ENCODE data around the gene ADAMTS12.
"Not testable (repeated sequence)": the region's sequence is repeated elsewhere in the genome, so short reads cannot be mapped to it uniquely, and the experiment has no call there.

The ADAMTS12 gene

DNA sequence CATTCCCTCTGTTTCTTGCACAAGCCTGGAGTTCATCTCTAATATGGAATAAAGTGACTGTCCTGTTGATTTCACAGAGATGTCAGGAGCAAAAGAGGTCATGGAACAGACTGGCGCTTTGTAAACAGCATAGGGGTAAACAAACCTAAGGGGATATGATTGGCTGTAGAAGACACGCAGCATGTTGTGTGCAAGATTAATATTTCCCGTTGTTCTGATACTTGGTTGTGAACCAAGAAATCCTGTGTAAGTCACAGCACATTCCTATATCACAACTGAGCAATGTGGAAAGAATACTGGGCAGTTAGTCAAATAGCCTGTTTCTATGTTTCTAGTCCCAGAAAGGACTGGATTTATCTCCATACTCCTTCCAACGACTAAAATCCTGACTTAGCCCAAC lies 3.2 kb downstream of the ADAMTS12 start:
- peaks cover 24% of the 10 kb centered on the region for H3K27me3 Mint-ChIP-seq

DNA sequence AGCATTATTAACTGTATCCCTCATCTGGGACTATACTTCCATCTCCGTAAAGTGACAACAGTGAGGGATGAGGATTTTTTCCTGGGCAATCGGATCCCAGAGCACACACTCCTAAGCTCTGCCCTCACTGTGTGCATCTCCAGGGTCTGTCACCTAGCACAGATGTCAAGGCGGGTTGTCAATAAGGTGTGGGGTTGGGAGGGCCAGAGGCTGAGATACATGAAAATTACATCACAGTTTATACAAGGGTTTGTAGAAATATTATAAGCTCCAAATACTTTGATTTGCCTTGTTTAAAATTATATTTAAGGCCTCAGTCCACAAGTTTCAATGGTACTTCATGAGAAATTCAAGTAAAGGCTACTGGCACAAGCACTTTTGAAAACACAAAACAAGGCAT lies 4.5 kb downstream of the ADAMTS12 start:
- H3K27me3 Mint-ChIP-seq: peaks cover 20% of the 10 kb centered on the region
- no peak for DNase-seq (ENCODE audit: low spot score in 2 of 2)

More for the DNA sequence above, 3.2 kb downstream of the ADAMTS12 start:
- Mint-ChIP-seq H3K36me3 (no peaks in the 10 kb centered on the region), H3K27ac (no peak overlapping the region), H3K4me3 (no peak overlapping the region), H3K9me3 (peaks cover 1% of the 10 kb centered on the region), H3K4me1 (no peaks in the 10 kb centered on the region)
- DNase-seq (ENCODE audit: low spot score in 2 of 2): no peak
- no peak for ATAC-seq (ENCODE audit: low read depth)

DNA sequence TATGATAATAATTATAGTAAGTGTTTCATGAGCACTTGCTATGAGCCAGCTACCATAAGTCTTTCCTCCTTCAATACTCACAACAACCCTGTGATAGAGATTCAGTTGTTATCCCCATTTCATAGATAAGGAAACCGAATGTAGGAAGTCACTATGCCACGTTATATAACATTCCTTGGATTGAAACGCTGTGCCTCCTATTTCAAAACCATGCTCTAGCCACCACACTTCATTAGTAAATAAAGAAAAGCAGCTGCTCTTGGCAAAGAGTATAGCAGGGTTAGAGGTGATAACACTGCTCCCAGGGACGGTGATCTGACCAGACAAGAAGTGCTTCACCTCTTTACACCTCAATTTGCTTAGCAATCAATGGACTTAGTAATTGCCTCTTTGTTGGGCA lies 5.5 kb downstream of the ADAMTS12 start:
- H3K4me3 Mint-ChIP-seq: no peak overlapping the region

More for the DNA sequence above, 4.5 kb downstream of the ADAMTS12 start:
- Mint-ChIP-seq H3K27ac (no peak overlapping the region), H3K36me3 (no peaks in the 10 kb centered on the region), H3K4me3 (no peak overlapping the region), H3K4me1 (no peaks in the 10 kb centered on the region), H3K9me3 (no peaks in the 10 kb centered on the region)
- ATAC-seq (ENCODE audit: low read depth): no peak

DNA sequence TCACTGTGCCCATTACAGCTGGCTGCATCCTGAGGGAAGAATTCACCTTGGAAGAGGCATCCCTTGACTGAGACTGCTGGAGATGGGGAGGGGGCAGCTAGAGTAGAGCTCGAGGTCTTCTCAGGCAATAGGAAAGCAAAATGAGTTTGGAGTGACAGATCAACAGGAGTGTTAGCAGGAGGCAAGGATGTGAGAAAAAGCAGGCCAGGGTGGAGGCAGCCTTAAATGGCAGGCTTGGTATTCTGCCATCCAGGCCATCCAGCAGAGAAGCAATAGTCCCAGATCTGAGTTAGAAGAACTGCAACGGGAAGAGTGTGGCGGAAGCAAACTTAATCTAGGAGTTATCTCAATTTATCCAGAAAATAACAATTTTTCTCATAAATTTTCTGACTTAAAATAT lies 6.1 kb downstream of the ADAMTS12 start:
- no peaks in the 10 kb centered on the region for H3K4me1 Mint-ChIP-seq
- no peak for ATAC-seq (ENCODE audit: low read depth)
- H3K36me3 Mint-ChIP-seq: no peaks in the 10 kb centered on the region
- H3K9me3 Mint-ChIP-seq: peaks cover 1% of the 10 kb centered on the region
- H3K27me3 Mint-ChIP-seq: peaks cover 15% of the 10 kb centered on the region
- no peak for DNase-seq (ENCODE audit: low spot score in 2 of 2)
- no peak overlapping the region for H3K4me3 Mint-ChIP-seq
- no peak overlapping the region for H3K27ac Mint-ChIP-seq

More for the DNA sequence above, 5.5 kb downstream of the ADAMTS12 start:
- no peak for ATAC-seq (ENCODE audit: low read depth)
- peaks cover under 1% of the 10 kb centered on the region for H3K9me3 Mint-ChIP-seq
- H3K27ac Mint-ChIP-seq: no peak overlapping the region
- peaks cover 16% of the 10 kb centered on the region for H3K27me3 Mint-ChIP-seq
- H3K4me1 Mint-ChIP-seq: no peaks in the 10 kb centered on the region
- H3K36me3 Mint-ChIP-seq: no peaks in the 10 kb centered on the region
- no peak for DNase-seq (ENCODE audit: low spot score in 2 of 2)

DNA sequence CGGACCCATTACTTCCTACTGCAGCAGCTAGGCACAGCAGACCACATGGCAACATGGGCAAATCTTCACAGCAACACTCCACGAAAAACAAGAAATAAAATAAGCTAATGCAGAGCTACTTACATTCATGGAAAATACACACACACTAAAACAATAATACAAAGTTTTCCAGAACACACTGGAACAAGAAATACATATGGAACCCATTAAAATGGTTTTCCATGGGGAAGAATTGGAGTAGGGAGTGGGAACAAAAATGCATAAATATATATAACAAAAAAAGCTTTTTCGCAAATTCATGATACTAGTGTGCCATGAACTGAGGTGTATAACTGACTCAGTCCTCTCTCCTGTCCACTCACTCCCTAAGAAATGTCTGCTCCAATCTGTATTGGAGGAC lies 8.3 kb downstream of the ADAMTS12 start:
- Mint-ChIP-seq H3K4me1 (no peaks in the 10 kb centered on the region), H3K27me3 (peaks cover 8% of the 10 kb centered on the region), H3K27ac (no peak overlapping the region), H3K36me3 (no peaks in the 10 kb centered on the region), H3K9me3 (peaks cover 1% of the 10 kb centered on the region), H3K4me3 (no peak overlapping the region)
- DNase-seq (ENCODE audit: low spot score in 2 of 2): no peak
- ATAC-seq (ENCODE audit: low read depth): no peak

DNA sequence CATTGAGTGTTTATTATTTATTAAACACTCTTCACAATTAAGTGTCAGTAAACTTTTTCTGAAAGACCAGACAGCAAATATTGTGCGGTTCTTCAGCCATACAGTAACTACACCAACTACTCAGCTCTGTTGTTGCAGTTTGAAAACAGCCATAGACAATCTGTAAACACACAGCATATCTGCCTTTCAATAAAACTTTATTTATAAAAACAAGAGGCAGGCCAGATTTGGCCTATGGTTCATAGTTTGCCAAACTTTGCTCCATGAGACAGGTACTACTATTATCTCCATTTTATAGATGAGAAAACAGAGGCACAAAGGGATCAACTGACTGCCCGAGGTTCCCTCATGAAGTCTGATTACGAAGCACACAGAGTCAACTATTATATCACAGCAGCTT lies 11.5 kb downstream of the ADAMTS12 start:
- H3K36me3 Mint-ChIP-seq: no peaks in the 10 kb centered on the region
- peaks cover 6% of the 10 kb centered on the region for H3K9me3 Mint-ChIP-seq
- H3K4me1 Mint-ChIP-seq: no peaks in the 10 kb centered on the region
- no peak overlapping the region for H3K4me3 Mint-ChIP-seq
- ATAC-seq (ENCODE audit: low read depth): no peak
- H3K27ac Mint-ChIP-seq: no peak overlapping the region
- peaks cover 5% of the 10 kb centered on the region for H3K27me3 Mint-ChIP-seq
- DNase-seq (ENCODE audit: low spot score in 2 of 2): no peak

DNA sequence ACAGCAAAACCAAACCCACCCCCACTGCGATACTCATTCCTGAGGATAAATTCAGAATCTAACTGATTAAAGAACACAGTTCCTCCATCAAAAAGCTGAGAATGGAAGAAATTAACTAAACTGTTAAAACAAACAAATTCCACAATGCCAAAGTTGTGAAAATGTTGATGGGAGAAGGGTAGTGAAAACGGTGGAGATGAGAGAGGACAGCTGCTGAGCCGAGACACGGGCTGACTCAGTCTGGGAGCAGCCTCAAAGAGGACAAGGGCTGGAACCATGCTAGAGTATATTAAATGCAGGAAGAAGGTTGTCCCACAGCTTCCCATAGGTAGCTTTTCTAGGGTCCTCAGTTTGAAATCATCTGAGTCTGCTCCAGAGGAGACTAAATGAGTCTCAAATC lies 14.3 kb downstream of the ADAMTS12 start:
- no peaks in the 10 kb centered on the region for H3K36me3 Mint-ChIP-seq
- ATAC-seq (ENCODE audit: low read depth) (no peak), DNase-seq (ENCODE audit: low spot score in 2 of 2) (no peak)
- H3K9me3 Mint-ChIP-seq: peaks cover 8% of the 10 kb centered on the region
- H3K27me3 Mint-ChIP-seq: peaks cover 2% of the 10 kb centered on the region
- no peak overlapping the region for H3K4me3 Mint-ChIP-seq
- H3K27ac Mint-ChIP-seq: no peak overlapping the region
- H3K4me1 Mint-ChIP-seq: no peaks in the 10 kb centered on the region

DNA sequence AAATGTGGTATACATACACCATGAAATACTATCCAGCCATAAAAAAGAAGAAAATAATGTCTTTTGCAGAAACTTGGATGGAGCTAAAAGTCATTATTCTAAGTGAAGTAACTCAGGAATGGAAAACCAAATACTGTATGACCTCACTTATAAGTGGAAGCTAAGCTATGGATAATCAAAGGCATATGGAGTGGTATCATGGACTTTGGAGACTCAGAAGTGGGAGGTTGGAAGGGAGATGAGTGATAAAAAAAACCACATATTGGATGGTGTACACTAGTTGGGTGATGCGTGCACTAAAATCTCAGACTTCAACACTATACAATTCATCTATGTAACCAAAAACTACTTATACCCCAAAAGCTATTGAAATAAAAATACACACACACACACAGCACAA lies 24.5 kb downstream of the ADAMTS12 start:
- H3K27me3 Mint-ChIP-seq: peaks cover 2% of the 10 kb centered on the region
- H3K9me3 Mint-ChIP-seq: peaks cover 16% of the 10 kb centered on the region
- ATAC-seq (ENCODE audit: low read depth): no peak
- no peak overlapping the region for H3K27ac Mint-ChIP-seq
- H3K36me3 Mint-ChIP-seq: no peaks in the 10 kb centered on the region
- no peaks in the 10 kb centered on the region for H3K4me1 Mint-ChIP-seq
- DNase-seq (ENCODE audit: low spot score in 2 of 2): no peak
- H3K4me3 Mint-ChIP-seq: no peak overlapping the region

DNA sequence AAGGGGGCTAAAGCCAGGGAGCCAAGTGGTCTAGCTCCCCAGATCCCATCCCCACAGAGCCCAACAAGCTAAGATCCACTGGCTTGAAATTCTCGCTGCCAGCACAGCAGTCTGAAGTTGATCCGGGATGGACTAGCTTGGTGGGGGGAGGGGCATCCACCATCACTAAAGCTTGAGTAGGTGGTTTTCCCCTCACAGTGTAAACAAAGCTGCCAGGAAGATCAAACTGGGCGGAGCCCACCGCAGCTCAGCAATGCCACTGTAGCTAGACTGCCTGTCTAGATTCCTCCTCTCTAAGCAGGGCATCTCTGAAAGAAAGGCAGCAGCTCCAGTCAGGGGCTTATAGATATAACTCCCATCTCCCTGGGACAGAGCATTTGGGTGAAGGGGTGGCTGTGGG lies 32.6 kb downstream of the ADAMTS12 start:
- not testable (repeated sequence) for H3K27ac Mint-ChIP-seq; ATAC-seq (ENCODE audit: low read depth); H3K9me3 Mint-ChIP-seq; H3K4me1 Mint-ChIP-seq; H3K36me3 Mint-ChIP-seq; H3K4me3 Mint-ChIP-seq; H3K27me3 Mint-ChIP-seq; DNase-seq (ENCODE audit: low spot score in 2 of 2)

DNA sequence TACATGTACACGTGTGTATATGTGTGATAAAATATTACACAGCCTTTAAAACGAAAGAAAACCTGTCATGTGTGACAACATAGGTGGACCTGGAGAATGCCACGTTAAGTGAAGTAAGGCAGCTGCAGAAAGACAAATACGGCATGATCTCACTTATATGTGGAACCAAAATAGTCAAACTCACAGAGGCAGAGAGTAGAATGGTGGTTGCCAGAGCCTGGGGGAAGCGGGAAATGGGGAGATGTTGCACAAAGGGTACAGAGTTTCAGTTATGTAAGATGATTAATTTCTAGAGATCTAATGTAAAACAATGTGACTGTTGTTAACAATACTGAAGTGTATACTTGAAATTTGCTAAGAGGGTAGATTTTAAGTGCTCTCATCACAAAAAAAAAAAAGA lies 34.8 kb downstream of the ADAMTS12 start:
- Mint-ChIP-seq H3K36me3 (no peaks in the 10 kb centered on the region), H3K4me3 (no peak overlapping the region), H3K27me3 (peaks cover 10% of the 10 kb centered on the region), H3K9me3 (no peaks in the 10 kb centered on the region), H3K4me1 (no peaks in the 10 kb centered on the region), H3K27ac (no peak overlapping the region)
- no peak for DNase-seq (ENCODE audit: low spot score in 2 of 2)
- no peak for ATAC-seq (ENCODE audit: low read depth)

DNA sequence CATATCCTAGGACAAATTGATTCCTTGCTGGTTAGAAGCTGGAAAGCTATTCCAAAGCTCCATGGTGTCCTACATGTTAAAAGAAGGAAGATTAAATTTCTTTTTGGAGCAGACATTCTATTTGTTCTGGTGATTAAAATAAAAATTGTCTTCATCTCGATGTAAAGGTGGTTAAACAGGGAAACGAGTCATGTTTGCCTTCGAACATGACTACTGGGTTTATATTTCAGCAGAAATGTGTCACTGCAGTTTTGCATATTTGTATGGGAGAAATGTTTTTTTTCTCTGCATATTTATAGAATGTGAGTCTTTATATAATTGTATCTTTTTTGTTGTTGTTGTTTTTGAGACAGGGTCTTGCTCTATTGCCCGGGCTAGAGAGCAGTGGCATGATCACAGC lies 36.4 kb downstream of the ADAMTS12 start:
- H3K4me1 Mint-ChIP-seq: no peaks in the 10 kb centered on the region
- H3K36me3 Mint-ChIP-seq: no peaks in the 10 kb centered on the region
- H3K9me3 Mint-ChIP-seq: no peaks in the 10 kb centered on the region
- H3K27ac Mint-ChIP-seq: no peak overlapping the region
- peaks cover 11% of the 10 kb centered on the region for H3K27me3 Mint-ChIP-seq
- DNase-seq (ENCODE audit: low spot score in 2 of 2) (no peak), ATAC-seq (ENCODE audit: low read depth) (no peak)
- no peak overlapping the region for H3K4me3 Mint-ChIP-seq

DNA sequence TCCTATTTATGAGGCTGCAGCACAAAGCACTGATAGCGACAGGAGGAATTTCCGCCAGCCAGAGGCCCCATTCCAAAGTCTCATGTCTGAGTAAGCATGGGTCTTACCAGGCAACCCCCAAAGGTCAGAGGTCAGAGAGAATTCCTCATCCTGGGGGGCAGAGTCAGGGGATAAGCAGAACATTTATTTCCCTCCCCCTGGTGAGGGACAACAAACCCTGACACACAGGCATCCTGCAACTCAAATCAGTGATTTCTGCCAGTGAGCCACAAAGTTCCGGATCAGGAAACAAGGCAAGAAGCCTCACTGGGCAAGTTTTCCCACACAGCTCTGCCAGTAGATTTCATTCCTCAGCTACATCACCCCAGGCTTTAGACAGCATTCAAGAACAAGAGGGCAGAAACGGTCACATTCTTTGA lies 37.0 kb downstream of the ADAMTS12 start:
- Mint-ChIP-seq H3K27ac (no peak overlapping the region), H3K9me3 (no peaks in the 10 kb centered on the region), H3K4me3 (no peak overlapping the region), H3K27me3 (peaks cover 8% of the 10 kb centered on the region), H3K36me3 (no peaks in the 10 kb centered on the region), H3K4me1 (peaks cover 3% of the 10 kb centered on the region)
- no peak for DNase-seq (ENCODE audit: low spot score in 2 of 2)
- no peak for ATAC-seq (ENCODE audit: low read depth)

DNA sequence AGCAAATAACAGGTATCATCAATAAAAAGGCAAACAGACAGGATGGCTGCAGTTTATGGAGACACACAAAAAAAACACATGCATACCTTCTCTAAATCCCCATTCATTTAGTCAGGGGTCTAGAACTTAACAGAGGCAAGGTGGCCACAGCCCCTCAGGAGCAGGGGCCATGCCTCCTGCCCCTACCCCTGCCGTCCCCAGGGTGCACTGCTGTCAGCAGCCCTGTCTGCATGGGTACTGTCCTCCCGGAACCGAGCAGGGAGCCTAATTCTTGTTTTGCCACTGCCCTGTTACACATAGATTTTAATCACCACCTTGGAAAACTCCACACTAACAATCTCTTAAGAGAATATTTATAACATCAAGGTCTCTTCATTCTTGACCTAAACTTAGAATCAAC lies 39.0 kb downstream of the ADAMTS12 start:
- Mint-ChIP-seq H3K4me3 (no peak overlapping the region), H3K9me3 (no peaks in the 10 kb centered on the region), H3K27ac (no peak overlapping the region), H3K4me1 (peaks cover 9% of the 10 kb centered on the region), H3K27me3 (peaks cover 8% of the 10 kb centered on the region), H3K36me3 (no peaks in the 10 kb centered on the region)
- DNase-seq (ENCODE audit: low spot score in 2 of 2) (no peak), ATAC-seq (ENCODE audit: low read depth) (no peak)

DNA sequence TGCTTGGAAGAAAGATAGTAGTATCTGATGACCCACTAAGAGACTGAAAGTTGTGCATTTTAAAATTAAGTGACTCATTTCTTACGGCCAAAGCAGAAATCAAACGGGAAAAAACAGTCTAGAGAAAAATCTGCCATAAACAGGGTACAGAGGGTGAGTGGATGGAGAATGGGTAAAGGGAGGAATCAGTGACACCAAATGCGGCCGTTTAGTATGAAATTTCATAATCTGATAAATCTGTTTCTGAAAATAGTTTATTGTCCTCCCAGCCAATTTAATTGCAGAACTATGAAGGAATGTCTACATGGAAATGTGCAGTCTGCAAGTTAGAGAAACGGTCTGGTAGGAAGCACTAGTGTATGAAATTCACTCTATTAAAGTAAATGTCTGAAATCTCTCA lies 39.5 kb downstream of the ADAMTS12 start:
- H3K4me1 Mint-ChIP-seq: peaks cover 9% of the 10 kb centered on the region
- peaks cover 8% of the 10 kb centered on the region for H3K27me3 Mint-ChIP-seq
- no peak for ATAC-seq (ENCODE audit: low read depth)

DNA sequence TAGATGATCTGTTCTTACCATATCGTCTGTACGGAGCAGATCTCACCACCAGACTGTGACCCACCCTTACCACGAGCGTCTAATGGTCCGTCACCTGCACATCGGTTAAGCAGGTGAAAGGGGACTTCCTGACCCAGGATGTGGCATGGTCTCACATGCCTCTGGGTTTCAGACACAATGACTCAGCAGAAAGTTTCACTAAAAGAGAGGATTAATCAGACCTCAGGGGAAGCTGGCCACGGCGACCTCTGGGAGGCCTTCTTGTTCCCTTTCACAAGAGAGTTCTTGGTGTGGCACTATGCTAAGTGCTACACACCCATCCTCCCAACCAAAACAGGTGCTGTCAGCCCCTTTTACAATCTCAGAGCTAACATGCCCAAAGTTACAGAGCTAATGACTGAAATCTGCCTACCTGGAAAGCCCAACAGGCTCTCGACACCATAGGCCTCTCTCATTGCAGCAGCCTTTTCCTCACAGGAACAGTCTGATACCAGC lies 41.6 kb downstream of the ADAMTS12 start:
- H3K36me3 Mint-ChIP-seq: no peaks in the 10 kb centered on the region
- ATAC-seq (ENCODE audit: low read depth): peak; percentile 82
- peak overlapping the region; percentile 25 for H3K27ac Mint-ChIP-seq
- DNase-seq (ENCODE audit: low spot score in 2 of 2): peak in 1 of 2 donors; percentile 1
- H3K9me3 Mint-ChIP-seq: no peaks in the 10 kb centered on the region
- H3K4me1 Mint-ChIP-seq: peaks cover 9% of the 10 kb centered on the region
- peaks cover 7% of the 10 kb centered on the region for H3K27me3 Mint-ChIP-seq
- no peak overlapping the region for H3K4me3 Mint-ChIP-seq

More for the DNA sequence above, 39.5 kb downstream of the ADAMTS12 start:
- Mint-ChIP-seq H3K36me3 (no peaks in the 10 kb centered on the region), H3K4me3 (no peak overlapping the region), H3K9me3 (no peaks in the 10 kb centered on the region), H3K27ac (no peak overlapping the region)
- no peak for DNase-seq (ENCODE audit: low spot score in 2 of 2)

All from memory B cell (primary cell).